ENCODE results near the gene CCDC142. TPM values are rescaled to one million over a fixed set of nuclear protein-coding genes. Genes with fewer than 3 reads are reported as not detected.

CCDC142 gene
- total and polyA plus RNA-seq, 2 of the 8 experiments (the other 6 are each of a cell fraction or from before 2014, with no cell fraction given): 6.0 to 10.7 TPM

- H3K9ac ChIP-seq (replicated peaks in 1 of 4; ENCODE audit: extremely low read depth in 1 of 4, low read depth in 3 of 4, low read length in 3 of 4): no peak overlapping the region
- H2AK5ac ChIP-seq (ENCODE audit: low read depth, low read length): no peak overlapping the region
- peaks cover 0 to 24% (median 10%) of the 10 kb centered on the region in 4 experiments; a peak in 6 of 7 replicates for H3K4me1 ChIP-seq (replicated peaks in 1 of 4; ENCODE audit: control insufficient read depth in 3 of 4, insufficient read depth in 4 of 4, low read length in 3 of 4)
- H4K91ac ChIP-seq (replicated peaks; ENCODE audit: insufficient read length, low read length): no peak overlapping the region
- peak overlapping the region; percentile 9; the same call in 1 of the 2 replicates for H2AFZ ChIP-seq (ENCODE audit: low read length)
- no peak overlapping the region for H3K14ac ChIP-seq (ENCODE audit: insufficient read length)
- ChIA-PET CTCF (ENCODE audit: partially characterized antibody) (interaction anchor here (0.5 to 4.2 kb wide), 5 partner anchors 11 to 450 kb away, joined by 3 to 20 read pairs (median 3); partner anchors contain the start of gene DQX1), POLR2A (ENCODE audit: partially characterized antibody) (interaction anchor here (0.8 to 6.7 kb wide), 9 partner anchors 9 to 75 kb away, joined by 3 to 63 read pairs (median 4); partner anchors contain the start of genes AUP1, DQX1, HTRA2 and LBX2)
- peaks cover 2 to 4% of the 10 kb centered on the region in 2 experiments for H4K20me1 ChIP-seq (replicated peaks in 1 of 2; ENCODE audit: control insufficient read depth in 1 of 2, insufficient read depth in 2 of 2, low read length in 2 of 2)
- H2BK5ac ChIP-seq (ENCODE audit: low read depth, low read length): no peak overlapping the region; the same call in 1 of the 2 replicates
- no peak overlapping the region for H3K4ac ChIP-seq (replicated peaks; ENCODE audit: insufficient read length, low read depth, low read length)
- no peaks in the 10 kb centered on the region for H3K79me2 ChIP-seq (ENCODE audit: control insufficient read depth in 1 of 2, insufficient read depth in 2 of 2, low read length in 2 of 2)
- H3K4me2 ChIP-seq (ENCODE audit: insufficient read depth in 1 of 2, low read depth in 2 of 2, low read length in 2 of 2): peak overlapping the region; percentile 63 to 88
- H2BK15ac ChIP-seq (ENCODE audit: low read length): 0 out of 2 replicates have a peak overlapping the region, but pooled peaks have one; percentile 92
- no peak overlapping the region for H2BK120ac ChIP-seq (replicated peaks; ENCODE audit: low read depth, low read length)
- peak overlapping the region; percentile 84; the same call in 1 of the 2 replicates for H4K8ac ChIP-seq (ENCODE audit: extremely low read depth, insufficient read depth, low read length)
- no peak for FAIRE-seq
- 2% methylated on average over 57 of the region's 60 CpGs; no CpG with 5 or more reads in 1 of the 2 experiments for WGBS, 2 experiments (ENCODE audit: extremely low coverage in 1 of 2, insufficient coverage in 1 of 2, insufficient read length in 1 of 2, insufficient replicate concordance in 2 of 2, low coverage in 1 of 2, low lambda C conversion rate in 2 of 2, missing lambda C conversion rate in 1 of 2)
- H3K36me3 ChIP-seq (ENCODE audit: control insufficient read depth in 2 of 4, insufficient read depth in 4 of 4, low read length in 3 of 4): peaks cover 0 to 19% (median 0%) of the 10 kb centered on the region in 4 experiments; a peak in 1 of 8 replicates
- peaks cover 10% of the 10 kb centered on the region; the same call in 1 of the 2 replicates for H3K23me2 ChIP-seq (ENCODE audit: low read depth, low read length)
- no peak overlapping the region for H3K56ac ChIP-seq (replicated peaks; ENCODE audit: insufficient read length, low read depth, low read length)
- peaks cover 74 to 100% (median 95%) of the 10 kb centered on the region in 4 experiments for H3K27me3 ChIP-seq (replicated peaks in 1 of 4; ENCODE audit: control insufficient read depth in 3 of 4, extremely low read depth in 1 of 4, insufficient read depth in 3 of 4, low read length in 3 of 4)
- no peak overlapping the region for H3K27ac ChIP-seq (ENCODE audit: low read depth, low read length)
- H3K4me3 ChIP-seq (ENCODE audit: extremely low read depth in 1 of 4, insufficient read depth in 2 of 4, low read depth in 3 of 4, low read length in 4 of 4): peak overlapping the region; percentile 5 to 62 (median 23); a peak in 6 of 8 replicates
- H4K5ac ChIP-seq (ENCODE audit: insufficient read length, low read depth, low read length): no peak overlapping the region
- H3K79me1 ChIP-seq (ENCODE audit: low read depth, low read length): no peaks in the 10 kb centered on the region
- H3K18ac ChIP-seq (ENCODE audit: extremely low read depth, low read length): peak overlapping the region; percentile 51
- no peak for DNase-seq (ENCODE audit: low read depth in 1 of 2, low spot score in 2 of 2)
- peak overlapping the region; percentile 68; the same call in 1 of the 2 replicates for H2BK12ac ChIP-seq (ENCODE audit: low read depth, low read length)
- peaks cover 7 to 12% of the 10 kb centered on the region in 2 experiments for H3K9me3 ChIP-seq (ENCODE audit: insufficient read depth in 2 of 2, low read depth in 1 of 2, low read length in 1 of 2)
- no peak overlapping the region for H3K23ac ChIP-seq (ENCODE audit: insufficient read length)
- no peak overlapping the region for H2BK20ac ChIP-seq (ENCODE audit: low read length)
- TF ChIP-seq NRF1 (IDR thresholded peaks at IDR 0.05; ENCODE audit: low read depth, low read length) (peak; percentile 28), MAX (IDR thresholded peaks at IDR 0.05) (peak; percentile 84), BACH1 (IDR thresholded peaks at IDR 0.05; ENCODE audit: low read length) (no peak), CREB1 (IDR thresholded peaks at IDR 0.05) (no peak; the same call in 1 of the 2 replicates), BRCA1 (IDR thresholded peaks at IDR 0.05; ENCODE audit: low read depth, low read length) (no peak), HDAC6 (IDR thresholded peaks at IDR 0.05; ENCODE audit: low read depth, low read length) (no peak), EZH2 (IDR thresholded peaks at IDR 0.05; ENCODE audit: low read depth, low read length, severe bottlenecking) (peak; percentile 84), SIX5 (IDR thresholded peaks at IDR 0.05; ENCODE audit: low read depth, low read length) (no peak), CEBPB (IDR thresholded peaks at IDR 0.05; ENCODE audit: low read depth, low read length) (no peak)
- TF ChIP-seq, protein P1, sequence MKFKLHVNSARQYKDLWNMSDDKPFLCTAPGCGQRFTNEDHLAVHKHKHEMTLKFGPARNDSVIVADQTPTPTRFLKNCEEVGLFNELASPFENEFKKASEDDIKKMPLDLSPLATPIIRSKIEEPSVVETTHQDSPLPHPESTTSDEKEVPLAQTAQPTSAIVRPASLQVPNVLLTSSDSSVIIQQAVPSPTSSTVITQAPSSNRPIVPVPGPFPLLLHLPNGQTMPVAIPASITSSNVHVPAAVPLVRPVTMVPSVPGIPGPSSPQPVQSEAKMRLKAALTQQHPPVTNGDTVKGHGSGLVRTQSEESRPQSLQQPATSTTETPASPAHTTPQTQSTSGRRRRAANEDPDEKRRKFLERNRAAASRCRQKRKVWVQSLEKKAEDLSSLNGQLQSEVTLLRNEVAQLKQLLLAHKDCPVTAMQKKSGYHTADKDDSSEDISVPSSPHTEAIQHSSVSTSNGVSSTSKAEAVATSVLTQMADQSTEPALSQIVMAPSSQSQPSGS (IDR thresholded peaks at IDR 0.05; ENCODE audit: low read length): no peak
Measured at GRCh38 chr2:74515271-74515980, 32.6 kb upstream of the CCDC142 start.

Data from H1 (cell line).